Measurements from ENCODE around the gene SMTN. TPM values are rescaled to one million over a fixed set of nuclear protein-coding genes. Genes with fewer than 3 reads are reported as not detected.
A peak's percentile ranks its signal among the peaks of the same experiment; 100 is the strongest.

Gene SMTN
- total RNA-seq, 6 experiments from 2014 or later: 16.9 to 54.1 (median 24.3) TPM

GRCh38 chr22:31148488-31148887 lies 67.4 kb downstream of the SMTN start:
- Histone ChIP-seq H3K4me1 (no peaks in the 10 kb centered on the region), H3K27me3 (no peaks in the 10 kb centered on the region), H3K27ac (no peak overlapping the region), H3K9me3 (no peaks in the 10 kb centered on the region), H3K36me3 (no peaks in the 10 kb centered on the region), H3K4me3 (no peak overlapping the region)
- TF ChIP-seq POLR2A (IDR thresholded peaks at IDR 0.05): no peak
- no peak for TF ChIP-seq CTCF (IDR thresholded peaks at IDR 0.05)
- WGBS (ENCODE audit: insufficient coverage, low coverage, low lambda C conversion rate, missing lambda C conversion rate): 100% methylated on average over 1 of the region's 1 CpG
- no peak for DNase-seq
- peak in 3 of 4 donors; percentile 34 to 58 (median 46) for ATAC-seq
- intact Hi-C loops (cut with DNase I): loop anchor here in 1 of 2 donors (10.0 kb wide), 1 partner anchor 54 kb away; no protein-coding TSS in a partner anchor

- intact Hi-C loops (cut with DNase I): loop anchor here in 1 of 2 donors (10.0 kb wide), 1 partner anchor 54 kb away; no protein-coding TSS in a partner anchor
- no peaks in the 10 kb centered on the region for H3K4me1 ChIP-seq
- DNase-seq (peak in 1 of 3 donors; percentile 55), ATAC-seq (peak; percentile 85 to 89 (median 88))
- H3K27me3 ChIP-seq: no peaks in the 10 kb centered on the region
- TF ChIP-seq POLR2A (IDR thresholded peaks at IDR 0.05): no peak
- TF ChIP-seq CTCF (IDR thresholded peaks at IDR 0.05): peak; percentile 63 to 82 (median 76)
- H3K27ac ChIP-seq: no peak overlapping the region
- no peak overlapping the region for H3K4me3 ChIP-seq
- no peaks in the 10 kb centered on the region for H3K9me3 ChIP-seq
- H3K36me3 ChIP-seq: no peaks in the 10 kb centered on the region
- 17% methylated on average over 4 of the region's 5 CpGs for WGBS (ENCODE audit: insufficient coverage, low coverage, low lambda C conversion rate, missing lambda C conversion rate)
Measured at GRCh38 chr22:31148953-31149627, 68.0 kb downstream of the SMTN start.

- no peaks in the 10 kb centered on the region for H3K4me1 ChIP-seq
- no peaks in the 10 kb centered on the region for H3K36me3 ChIP-seq
- no peaks in the 10 kb centered on the region for H3K9me3 ChIP-seq
- WGBS (ENCODE audit: insufficient coverage, low coverage, low lambda C conversion rate, missing lambda C conversion rate): 35% methylated on average over 3 of the region's 3 CpGs
- H3K27me3 ChIP-seq: no peaks in the 10 kb centered on the region
- TF ChIP-seq POLR2A (IDR thresholded peaks at IDR 0.05) (no peak), CTCF (IDR thresholded peaks at IDR 0.05) (peak; percentile 42 to 49 (median 48))
- no peak overlapping the region for H3K27ac ChIP-seq
- peak; percentile 60 to 68 (median 65) for ATAC-seq
- DNase-seq: no peak
- no peak overlapping the region for H3K4me3 ChIP-seq
- intact Hi-C loops (cut with DNase I): no loop called here
Measured at GRCh38 chr22:31150615-31151014, 69.5 kb downstream of the SMTN start.

GRCh38 chr22:31151872-31152271 lies 70.8 kb downstream of the SMTN start:
- intact Hi-C loops (cut with DNase I): no loop called here
- no peaks in the 10 kb centered on the region for H3K9me3 ChIP-seq
- no peaks in the 10 kb centered on the region for H3K4me1 ChIP-seq
- H3K27ac ChIP-seq: no peak overlapping the region
- H3K4me3 ChIP-seq: no peak overlapping the region
- TF ChIP-seq POLR2A (IDR thresholded peaks at IDR 0.05) (no peak), CTCF (IDR thresholded peaks at IDR 0.05) (no peak)
- ATAC-seq: no peak
- H3K27me3 ChIP-seq: no peaks in the 10 kb centered on the region
- DNase-seq: no peak
- H3K36me3 ChIP-seq: no peaks in the 10 kb centered on the region
- 76% methylated on average over 2 of the region's 2 CpGs for WGBS (ENCODE audit: insufficient coverage, low coverage, low lambda C conversion rate, missing lambda C conversion rate)
